CD4-positive, alpha-beta T cell (primary cell): ENCODE results near the gene PTPRC. TPM values are rescaled to one million over a fixed set of nuclear protein-coding genes. Genes with fewer than 3 reads are reported as not detected.
A peak's percentile ranks its signal among the peaks of the same experiment; 100 is the strongest.

Experiments used
- ATAC-seq: fragments of 200-7000 bp; cut with Tn5 transposase; one replicate; pipeline ENCODE4 v1.10.0; 2022; ENCODE audit warnings: mild to moderate bottlenecking; ENCODE audit not compliant: poor library complexity
- CTCF ChIA-PET: fragments of 350-600 bp; sonication (Branson Sonifier 250); formaldehyde crosslinking; loops from one replicate; lab custom pipeline; 2021; ENCODE audit warnings: antibody characterized with exemption, inconsistent platforms; lab: Charles Lee
- POLR2A ChIA-PET: fragments of 350-600 bp; sonication (Branson Sonifier 250); formaldehyde crosslinking; loops from one replicate; lab custom pipeline; 2021; ENCODE audit warnings: antibody characterized with exemption, inconsistent platforms; lab: Charles Lee
- DNase-seq, 14 experiments: peaks; one replicate each; pipeline ENCODE4 v3.0.0-alpha.2; 2013 to 2020; ENCODE audit warnings: mixed read lengths in 2 of 14
- H3K27ac ChIP-seq, 2 donors: one replicate each; pipeline versions ENCODE4 v1.5.1 to v1.7.0; 2013; ENCODE audit warnings: low read length in 2 of 2, low read depth in 1 of 2, mild to moderate bottlenecking in 1 of 2
- H3K27me3 ChIP-seq, 2 experiments: 1 replicate in 1 of 2; 2 replicates in 1 of 2; pipeline versions ENCODE4 v1.6.1 to v1.7.0; 2013; ENCODE audit warnings: low read length in 2 of 2, control low read depth in 1 of 2, mild to moderate bottlenecking in 1 of 2, moderate library complexity in 1 of 2; ENCODE audit not compliant: insufficient read depth in 2 of 2, control insufficient read depth in 1 of 2
- H3K36me3 ChIP-seq: one replicate; pipeline ENCODE4 v1.6.1; 2013; ENCODE audit warnings: low read length, control low read depth; ENCODE audit not compliant: insufficient read depth
- H3K4me1 ChIP-seq: one replicate; pipeline ENCODE4 v1.6.1; 2013; ENCODE audit warnings: low read length, control low read depth; ENCODE audit not compliant: insufficient read depth
- H3K4me3 ChIP-seq: one replicate; pipeline ENCODE4 v1.5.1; 2013; ENCODE audit warnings: mild to moderate bottlenecking, low read length, moderate library complexity
- H3K9me3 ChIP-seq, 2 experiments: 1 replicate in 1 of 2; 2 replicates in 1 of 2; pipeline versions ENCODE4 v1.6.1 to v1.7.0; 2013; ENCODE audit warnings: low read length in 2 of 2, mild to moderate bottlenecking in 2 of 2, control low read depth in 1 of 2, moderate library complexity in 1 of 2; ENCODE audit not compliant: control insufficient read depth in 1 of 2, insufficient read depth in 1 of 2
- H3K27ac Mint-ChIP-seq: one replicate; pipeline ENCODE4 v1.8.0; 2020; ENCODE audit warnings: mixed read lengths
- H3K27me3 Mint-ChIP-seq: one replicate; pipeline ENCODE4 v1.8.0; 2021; ENCODE audit warnings: mixed read lengths
- H3K36me3 Mint-ChIP-seq: one replicate; pipeline ENCODE4 v1.8.0; 2021; ENCODE audit warnings: low read depth, mixed read lengths
- H3K4me1 Mint-ChIP-seq: one replicate; pipeline ENCODE4 v1.8.0; 2021; ENCODE audit warnings: low read depth, mixed read lengths
- H3K4me3 Mint-ChIP-seq: one replicate; pipeline ENCODE4 v1.8.0; 2020; ENCODE audit warnings: mild to moderate bottlenecking, mixed read lengths
- H3K9me3 Mint-ChIP-seq: one replicate; pipeline ENCODE4 v1.8.0; 2020; ENCODE audit warnings: mixed read lengths
- intact Hi-C, 2 experiments: fragments of 100-400 bp; cut with DNase I in 1 of 2; cut with micrococcal nuclease in 1 of 2; formaldehyde crosslinking; loops; one replicate each; pipeline versions ENCODE4 v1.15.1 to v1.9.0; 2023 to 2025; cut with DNase I, micrococcal nuclease
- total RNA-seq, 174 experiments: library from RNA in 2 of 174; stranded (reverse) in 2 of 174; gene quantifications; one replicate each; pipeline ENCODE4 v1.2.3 and lab custom pipeline; 2021 to 2026
- TF ChIP-seq, protein P1 (sequence below): fragments of 200-600 bp; IDR thresholded peaks from one replicate; pipeline ENCODE4 v1.8.0; 2022; ENCODE audit warnings: antibody characterized with exemption, mild to moderate bottlenecking

Gene PTPRC
- total RNA-seq, 2 experiments from 2014 or later = 661 to 698 TPM

DNA sequence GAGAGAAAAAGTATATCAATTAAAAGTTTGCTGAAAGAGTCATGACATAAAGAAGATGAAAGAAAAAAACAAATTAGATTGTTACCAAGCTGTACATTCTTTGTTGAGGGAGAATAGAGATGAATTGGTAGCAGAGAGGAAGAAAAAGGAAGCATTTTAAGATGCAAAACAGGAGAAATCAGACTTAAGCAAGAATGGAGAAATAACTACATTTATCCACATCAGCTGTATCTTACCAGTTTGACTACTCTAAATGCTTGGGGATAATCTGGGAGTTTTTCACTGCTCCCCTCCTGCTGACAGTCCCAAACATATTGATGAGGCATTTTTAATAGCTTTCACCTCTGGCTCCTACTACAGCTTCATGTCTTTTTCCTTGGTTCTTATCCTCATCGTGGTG, 16.8 kb upstream of the PTPRC start:
- Mint-ChIP-seq H3K27ac (peak overlapping the region; percentile 90), H3K27me3 (no peaks in the 10 kb centered on the region), H3K36me3 (no peaks in the 10 kb centered on the region), H3K4me1 (peaks cover 85% of the 10 kb centered on the region), H3K4me3 (peak overlapping the region; percentile 74), H3K9me3 (peaks cover 7% of the 10 kb centered on the region)
- intact Hi-C loops = no loop called here
- ChIA-PET POLR2A (interaction anchor here (0.8 to 7.4 kb wide), 27 partner anchors 8 to 102 kb away, joined by 3 to 268 read pairs (median 16); partner anchors contain the start of gene PTPRC), CTCF (interaction anchor here (1.1 to 4.8 kb wide), 10 partner anchors 12 to 125 kb away, joined by 3 to 29 read pairs (median 6); partner anchors contain the start of gene PTPRC)
- Histone ChIP-seq H3K4me1 (peaks cover 66% of the 10 kb centered on the region), H3K27me3 (no peaks in the 10 kb centered on the region), H3K9me3 (no peaks in the 10 kb centered on the region), H3K36me3 (no peaks in the 10 kb centered on the region), H3K27ac (peak overlapping the region; percentile 83 to 84), H3K4me3 (peak overlapping the region; percentile 44)
- DNase-seq (no peak), ATAC-seq (no peak)
- TF ChIP-seq, protein P1, sequence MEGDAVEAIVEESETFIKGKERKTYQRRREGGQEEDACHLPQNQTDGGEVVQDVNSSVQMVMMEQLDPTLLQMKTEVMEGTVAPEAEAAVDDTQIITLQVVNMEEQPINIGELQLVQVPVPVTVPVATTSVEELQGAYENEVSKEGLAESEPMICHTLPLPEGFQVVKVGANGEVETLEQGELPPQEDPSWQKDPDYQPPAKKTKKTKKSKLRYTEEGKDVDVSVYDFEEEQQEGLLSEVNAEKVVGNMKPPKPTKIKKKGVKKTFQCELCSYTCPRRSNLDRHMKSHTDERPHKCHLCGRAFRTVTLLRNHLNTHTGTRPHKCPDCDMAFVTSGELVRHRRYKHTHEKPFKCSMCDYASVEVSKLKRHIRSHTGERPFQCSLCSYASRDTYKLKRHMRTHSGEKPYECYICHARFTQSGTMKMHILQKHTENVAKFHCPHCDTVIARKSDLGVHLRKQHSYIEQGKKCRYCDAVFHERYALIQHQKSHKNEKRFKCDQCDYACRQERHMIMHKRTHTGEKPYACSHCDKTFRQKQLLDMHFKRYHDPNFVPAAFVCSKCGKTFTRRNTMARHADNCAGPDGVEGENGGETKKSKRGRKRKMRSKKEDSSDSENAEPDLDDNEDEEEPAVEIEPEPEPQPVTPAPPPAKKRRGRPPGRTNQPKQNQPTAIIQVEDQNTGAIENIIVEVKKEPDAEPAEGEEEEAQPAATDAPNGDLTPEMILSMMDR = no peak

DNA sequence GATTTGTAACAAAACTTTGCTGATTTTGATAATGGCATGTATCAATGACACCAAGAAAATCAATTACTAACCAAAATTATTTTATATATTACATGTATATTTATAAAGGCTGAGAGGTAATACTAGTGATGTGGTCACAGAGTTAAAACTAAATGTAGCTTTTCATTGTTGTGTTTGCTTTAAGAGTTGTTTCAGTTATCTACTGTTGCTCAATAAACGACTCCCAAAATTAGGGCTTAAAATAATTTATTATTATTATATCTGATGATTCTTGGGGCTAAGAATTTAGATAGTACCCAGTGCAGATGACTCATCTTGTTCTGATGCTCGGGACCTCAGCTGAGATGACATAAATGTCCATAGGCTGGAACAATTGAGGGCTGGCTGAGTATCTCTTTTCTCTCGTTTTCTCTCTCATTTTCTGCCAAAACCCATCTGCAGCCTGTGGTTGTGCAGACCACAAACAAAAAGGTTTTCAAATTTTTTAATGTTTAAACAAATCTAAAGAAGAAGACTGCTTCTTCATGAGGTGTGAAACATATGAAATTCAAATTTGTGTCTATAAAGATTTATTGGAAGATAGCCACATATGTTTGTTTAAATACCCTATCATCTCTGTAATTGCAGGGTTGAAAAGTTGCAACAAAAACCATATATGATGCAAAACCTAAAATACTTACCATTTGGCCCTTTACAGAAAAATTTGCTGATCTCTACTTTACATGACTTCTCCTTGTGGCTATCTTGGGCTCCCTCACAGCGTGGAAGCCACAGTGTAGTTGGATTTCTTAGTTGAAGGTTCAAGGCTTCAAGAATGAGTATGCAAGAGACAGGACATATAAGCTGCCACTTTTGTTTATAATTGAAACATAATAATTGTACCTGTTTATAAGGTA, 14.8 kb upstream of the PTPRC start:
- Mint-ChIP-seq H3K9me3 (peaks cover 8% of the 10 kb centered on the region), H3K27me3 (no peaks in the 10 kb centered on the region), H3K36me3 (no peaks in the 10 kb centered on the region), H3K4me1 (peaks cover 98% of the 10 kb centered on the region), H3K27ac (peak overlapping the region; percentile 90), H3K4me3 (peak overlapping the region; percentile 64)
- Histone ChIP-seq H3K36me3 (no peaks in the 10 kb centered on the region), H3K9me3 (no peaks in the 10 kb centered on the region), H3K4me1 (peaks cover 66% of the 10 kb centered on the region), H3K27me3 (no peaks in the 10 kb centered on the region), H3K27ac (peak overlapping the region; percentile 37 to 84), H3K4me3 (no peak overlapping the region)
- TF ChIP-seq, protein P1 = no peak
- DNase-seq = peak in 3 of 14 experiments; percentile 44 to 58 (median 51)
- CTCF ChIA-PET = interaction anchor here (0.9 to 4.8 kb wide), 2 partner anchors 14 to 98 kb away, joined by 3 to 29 read pairs; partner anchors contain the start of gene PTPRC
- POLR2A ChIA-PET = interaction anchor here (0.6 to 7.4 kb wide), 12 partner anchors 9 to 84 kb away, joined by 3 to 268 read pairs (median 6); partner anchors contain the start of genes ATP6V1G3 and PTPRC
- no peak for ATAC-seq
- intact Hi-C loops = no loop called here

DNA sequence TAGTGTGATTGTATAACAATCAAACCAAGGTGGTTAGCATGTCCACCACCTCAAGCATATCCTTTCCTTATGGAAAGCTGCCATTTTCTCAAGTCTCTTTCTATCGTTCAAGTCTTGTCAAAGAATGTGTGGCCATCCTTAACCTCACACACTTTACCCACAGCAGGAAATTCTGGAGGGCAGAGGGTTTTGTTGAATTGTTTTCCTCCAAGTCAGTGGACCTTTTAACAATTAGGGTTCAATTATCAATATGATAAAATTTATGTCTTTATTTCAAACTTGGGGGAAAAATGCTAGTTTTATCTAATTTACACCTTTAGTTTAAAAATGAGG, 14.2 kb upstream of the PTPRC start:
- Mint-ChIP-seq H3K27me3 (no peaks in the 10 kb centered on the region), H3K27ac (peak overlapping the region; percentile 83), H3K4me3 (peak overlapping the region; percentile 64), H3K4me1 (peaks cover 98% of the 10 kb centered on the region), H3K36me3 (no peaks in the 10 kb centered on the region), H3K9me3 (peaks cover 8% of the 10 kb centered on the region)
- ATAC-seq (no peak), DNase-seq (peak in 1 of 14 experiments; percentile 49)
- Histone ChIP-seq H3K27me3 (no peaks in the 10 kb centered on the region), H3K27ac (peak overlapping the region; percentile 37 to 84), H3K9me3 (no peaks in the 10 kb centered on the region), H3K36me3 (no peaks in the 10 kb centered on the region), H3K4me1 (peaks cover 65% of the 10 kb centered on the region), H3K4me3 (no peak overlapping the region)
- intact Hi-C loops = no loop called here
- TF ChIP-seq, protein P1 = no peak
- CTCF ChIA-PET = interaction anchor here (0.9 to 4.8 kb wide), 2 partner anchors 13 to 99 kb away, joined by 3 to 29 read pairs; partner anchors contain the start of gene PTPRC
- POLR2A ChIA-PET = interaction anchor here (0.6 to 7.4 kb wide), 10 partner anchors 10 to 84 kb away, joined by 3 to 268 read pairs (median 6); partner anchors contain the start of genes ATP6V1G3 and PTPRC
